WTC11 (cell line): Measurements from ENCODE around the gene STK32B. TPM values are rescaled to one million over a fixed set of nuclear protein-coding genes. Genes with fewer than 3 reads are reported as not detected.

ENCODE experiments used
- ATAC-seq: fragments of 200-7000 bp; cut with Tn5 transposase; 2 replicates; pipeline ENCODE4 v1.10.0; 2021; ENCODE audit warnings: mild to moderate bottlenecking, moderate library complexity
- CTCF ChIA-PET: fragments of 300-600 bp; sonication (Branson Sonifier 250); formaldehyde crosslinking; loops from one replicate; lab custom pipeline; 2021; ENCODE audit warnings: antibody characterized with exemption; lab: Charles Lee
- POLR2A ChIA-PET: fragments of 350-600 bp; sonication (Branson Sonifier 250); formaldehyde crosslinking; loops from one replicate; lab custom pipeline; 2021; ENCODE audit warnings: antibody characterized with exemption; lab: Charles Lee
- DNase-seq: peaks from one replicate; pipeline ENCODE4 v3.0.0; 2021; ENCODE audit warnings: low spot score
- H3K27ac Mint-ChIP-seq: 2 replicates; pipeline ENCODE4 v1.8.0; 2021; ENCODE audit warnings: mixed read lengths
- H3K27me3 Mint-ChIP-seq: 2 replicates; pipeline ENCODE4 v1.8.0; 2021; ENCODE audit warnings: low read depth, mild to moderate bottlenecking, moderate library complexity, mixed read lengths
- H3K36me3 Mint-ChIP-seq: 2 replicates; pipeline ENCODE4 v1.8.0; 2021; ENCODE audit warnings: mixed read lengths
- H3K4me1 Mint-ChIP-seq: 2 replicates; pipeline ENCODE4 v1.8.0; 2022; ENCODE audit warnings: mixed read lengths
- H3K4me3 Mint-ChIP-seq: 2 replicates; pipeline ENCODE4 v1.8.0; 2021; ENCODE audit warnings: mild to moderate bottlenecking, moderate library complexity, mixed read lengths
- H3K9me3 Mint-ChIP-seq: 2 replicates; pipeline ENCODE4 v1.8.0; 2021; ENCODE audit warnings: mixed read lengths
- AFF4 ChIP-seq: sonication (generic); formaldehyde crosslinking; IDR thresholded peaks from 2 replicates; pipeline ENCODE4 v1.8.1; 2023; ENCODE audit warnings: mild to moderate bottlenecking, missing genetic modification reagents, borderline replicate concordance
- CDX4 ChIP-seq: fragments of 250-450 bp; sonication (Bioruptor Pico); IDR thresholded peaks from 2 replicates; pipeline ENCODE4 v1.9.0; 2021; ENCODE audit warnings: moderate library complexity, mild to moderate bottlenecking, inconsistent platforms, borderline replicate concordance
- CTCF ChIP-seq: fragments of 200-600 bp; IDR thresholded peaks from 2 replicates; pipeline ENCODE4 v1.8.0; 2022; ENCODE audit warnings: antibody characterized with exemption
- EMX1 ChIP-seq: fragments of 250-450 bp; sonication (Bioruptor Pico); IDR thresholded peaks from 2 replicates; pipeline ENCODE4 v1.8.0; 2021; ENCODE audit warnings: mild to moderate bottlenecking
- HMGA2 ChIP-seq: fragments of 250-450 bp; sonication (Bioruptor Pico); IDR thresholded peaks from 2 replicates; pipeline ENCODE4 v1.4.0; 2021; ENCODE audit warnings: mild to moderate bottlenecking, moderate library complexity
- NFE2L1 ChIP-seq: sonication (generic); formaldehyde crosslinking; IDR thresholded peaks from 2 replicates; pipeline ENCODE4 v1.8.1; 2023; ENCODE audit warnings: missing genetic modification reagents
- NR3C1 ChIP-seq: sonication (generic); formaldehyde crosslinking; conservative IDR thresholded peaks from 2 replicates; pipeline ENCODE4 v1.8.1; 2023; ENCODE audit warnings: low read depth, mild to moderate bottlenecking, missing genetic modification reagents
- PREB ChIP-seq: sonication (generic); formaldehyde crosslinking; IDR thresholded peaks from 2 replicates; pipeline ENCODE4 v1.8.1; 2022; ENCODE audit warnings: mild to moderate bottlenecking, missing genetic modification reagents, moderate library complexity, borderline replicate concordance
- PRRX2 ChIP-seq: fragments of 250-450 bp; sonication (Bioruptor Pico); IDR thresholded peaks from 2 replicates; pipeline ENCODE4 v1.8.0; 2021; ENCODE audit warnings: mild to moderate bottlenecking
- RELA ChIP-seq: sonication (generic); formaldehyde crosslinking; IDR thresholded peaks from 2 replicates; pipeline ENCODE4 v1.8.1; 2022; ENCODE audit warnings: missing genetic modification reagents, mild to moderate bottlenecking, borderline replicate concordance
- SMAD4 ChIP-seq: sonication (generic); formaldehyde crosslinking; IDR thresholded peaks from 2 replicates; pipeline ENCODE4 v1.8.0; 2022; ENCODE audit warnings: mild to moderate bottlenecking, missing genetic modification reagents
- TEAD1 ChIP-seq: sonication (generic); formaldehyde crosslinking; IDR thresholded peaks from 2 replicates; pipeline ENCODE4 v1.8.0; 2022; ENCODE audit warnings: mild to moderate bottlenecking, missing genetic modification reagents
- USF2 ChIP-seq: sonication (generic); formaldehyde crosslinking; IDR thresholded peaks from 2 replicates; pipeline ENCODE4 v1.8.1; 2023; ENCODE audit warnings: mild to moderate bottlenecking, missing genetic modification reagents, moderate library complexity
- ZNF281 ChIP-seq: sonication (generic); formaldehyde crosslinking; IDR thresholded peaks from 2 replicates; pipeline ENCODE4 v1.8.0; 2023; ENCODE audit warnings: mild to moderate bottlenecking, missing genetic modification reagents
- ZNF532 ChIP-seq: fragments of 250-450 bp; sonication (Bioruptor Pico); IDR thresholded peaks from 2 replicates; pipeline ENCODE4 v1.9.0; 2021; ENCODE audit warnings: mild to moderate bottlenecking, borderline replicate concordance
- ZSCAN18 ChIP-seq: fragments of 250-450 bp; sonication (Bioruptor Pico); IDR thresholded peaks from 2 replicates; pipeline ENCODE4 v2.1.2; 2022; ENCODE audit warnings: mild to moderate bottlenecking, moderate library complexity
- total RNA-seq: library from RNA; stranded (reverse); gene quantifications from 3 replicates; pipeline ENCODE4 v1.2.3, GENCODE V29; 2021

STK32B gene
- total RNA-seq, 1 experiment from 2014 or later, result 1.9 TPM

GRCh38 chr4:5307928-5308327, 256.6 kb downstream of the STK32B start:
- Mint-ChIP-seq H3K27ac (no peak overlapping the region), H3K9me3 (peaks cover 48% of the 10 kb centered on the region), H3K4me3 (no peak overlapping the region)
- POLR2A ChIA-PET, result interaction anchor here (0.7 kb wide), 1 partner anchor 583 kb away, joined by 3 read pairs; no protein-coding TSS in a partner anchor
- no peak for ATAC-seq
- TF ChIP-seq HMGA2 (CRISPR knock-in tag), result no peak
- TF ChIP-seq EMX1 (CRISPR knock-in tag), result no peak
- TF ChIP-seq PREB (CRISPR knock-in tag), result no peak
- TF ChIP-seq TEAD1, result no peak
- TF ChIP-seq, all 79 proteins: peak for 0
- H3K36me3 Mint-ChIP-seq, result no peaks in the 10 kb centered on the region
- no peak for DNase-seq
- no peaks in the 10 kb centered on the region for H3K4me1 Mint-ChIP-seq
- CTCF ChIA-PET, result no interaction called here
- H3K27me3 Mint-ChIP-seq, result peaks cover 5% of the 10 kb centered on the region

- no peak for DNase-seq
- ChIA-PET CTCF (no interaction called here), POLR2A (no interaction called here)
- Mint-ChIP-seq H3K27ac (no peak overlapping the region), H3K36me3 (peaks cover 14% of the 10 kb centered on the region), H3K4me3 (no peak overlapping the region), H3K4me1 (no peaks in the 10 kb centered on the region), H3K9me3 (peaks cover 38% of the 10 kb centered on the region), H3K27me3 (peaks cover 3% of the 10 kb centered on the region; the same call in 1 of the 2 replicates)
- ATAC-seq, result no peak
- no peak for TF ChIP-seq PRRX2 (CRISPR knock-in tag)
- TF ChIP-seq SMAD4 (CRISPR knock-in tag), result no peak
- no peak for TF ChIP-seq NFE2L1 (CRISPR knock-in tag)
- no peak for TF ChIP-seq ZSCAN18 (CRISPR knock-in tag)
- TF ChIP-seq CTCF, result no peak
- TF ChIP-seq NR3C1 (CRISPR knock-in tag), result no peak
- no peak for TF ChIP-seq USF2 (CRISPR knock-in tag)
- TF ChIP-seq AFF4, result no peak
- no peak for TF ChIP-seq RELA (CRISPR knock-in tag)
- TF ChIP-seq CDX4, result no peak
- TF ChIP-seq ZNF532 (CRISPR knock-in tag), result no peak
- no peak for TF ChIP-seq ZNF281 (CRISPR knock-in tag)
Observed at GRCh38 chr4:5322321-5322720, 271.0 kb downstream of the STK32B start.
